Bladder microvascular endothelial cell (primary cell): ENCODE results near the gene PKD1L1. TPM values are rescaled to one million over a fixed set of nuclear protein-coding genes. Genes with fewer than 3 reads are reported as not detected.

Experiments used
- total RNA-seq: library from RNA; depleted of rRNA; stranded (reverse); fragments of >200 nt; gene quantifications from 2 replicates; pipeline ENCODE4 v1.2.3, GENCODE V29; 2014

PKD1L1 gene
- 6.3 and 8.7 TPM in 2 replicates for total RNA-seq

GRCh38 chr7:47948141-47948790 lies at the start of gene PKD1L1:
Gene PKD1L1 (minus strand): TSS chr7:47948466. CDS start chr7:47948440, 26 bp downstream.

GRCh38 chr7:47979145-47979831 lies 31.0 kb upstream of the PKD1L1 start, which contains the start of gene HUS1:
Gene HUS1 (minus strand): TSS chr7:47979615. CDS start chr7:47979519, 96 bp downstream.

Other genes starting within 250 kb of the PKD1L1 start
- gene HUS1, start 31.1 kb upstream of the PKD1L1 start, total RNA-seq = 13.3 and 31.2 TPM in 2 replicates
- gene SUN3, start 80.6 kb upstream of the PKD1L1 start, total RNA-seq = not detected in 2 replicates
- gene C7orf57, start 87.1 kb upstream of the PKD1L1 start, total RNA-seq = 0.19 TPM in 1 of 2 replicates, not detected in the other
- gene UPP1, start 140.8 kb upstream of the PKD1L1 start, total RNA-seq = 39.8 and 51.6 TPM in 2 replicates
- under 0.01 TPM in 1 of 2 replicates, not detected in the other for gene ABCA13, start 223.0 kb upstream of the PKD1L1 start, total RNA-seq